Fibroblast of the conjunctiva (primary cell): ENCODE measurements around the gene DRG2.
A peak's percentile ranks its signal among the peaks of the same experiment; 100 is the strongest.

Experiments
- DNase-seq: peaks from one replicate; pipeline ENCODE4 v3.0.0-alpha.2; 2010; ENCODE audit warnings: low read depth

DRG2 gene

GRCh38 chr17:18076936-18077335 is 10.8 kb upstream of the DRG2 start:
- no peak for DNase-seq

DNA sequence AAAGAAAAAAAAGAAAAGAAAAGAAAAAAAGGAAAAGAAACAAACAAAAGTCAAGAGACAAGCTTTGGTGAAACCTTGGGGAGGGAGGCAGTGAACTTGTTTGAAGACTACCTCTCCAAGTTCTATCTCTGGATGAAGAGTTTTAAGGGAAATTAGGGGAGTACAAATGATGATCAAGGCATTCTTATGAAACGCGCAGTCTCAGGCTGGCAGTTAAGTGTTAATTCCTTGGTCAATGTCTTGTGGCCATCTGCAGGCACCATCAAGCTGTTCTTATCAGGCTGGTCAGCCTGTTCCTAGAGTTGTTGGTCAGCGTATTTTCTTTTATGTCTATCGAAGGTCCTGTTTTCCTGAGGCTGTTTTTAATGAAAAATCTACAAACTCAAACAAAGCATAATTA is 8.2 kb upstream of the DRG2 start:
- DNase-seq, result no peak

- DNase-seq, result no peak
These were observed 3.5 kb upstream of the DRG2 start for GRCh38 chr17:18084256-18084655.

- DNase-seq, result no peak
These were observed 1.9 kb downstream of the DRG2 start for GRCh38 chr17:18089613-18090012.

DNA sequence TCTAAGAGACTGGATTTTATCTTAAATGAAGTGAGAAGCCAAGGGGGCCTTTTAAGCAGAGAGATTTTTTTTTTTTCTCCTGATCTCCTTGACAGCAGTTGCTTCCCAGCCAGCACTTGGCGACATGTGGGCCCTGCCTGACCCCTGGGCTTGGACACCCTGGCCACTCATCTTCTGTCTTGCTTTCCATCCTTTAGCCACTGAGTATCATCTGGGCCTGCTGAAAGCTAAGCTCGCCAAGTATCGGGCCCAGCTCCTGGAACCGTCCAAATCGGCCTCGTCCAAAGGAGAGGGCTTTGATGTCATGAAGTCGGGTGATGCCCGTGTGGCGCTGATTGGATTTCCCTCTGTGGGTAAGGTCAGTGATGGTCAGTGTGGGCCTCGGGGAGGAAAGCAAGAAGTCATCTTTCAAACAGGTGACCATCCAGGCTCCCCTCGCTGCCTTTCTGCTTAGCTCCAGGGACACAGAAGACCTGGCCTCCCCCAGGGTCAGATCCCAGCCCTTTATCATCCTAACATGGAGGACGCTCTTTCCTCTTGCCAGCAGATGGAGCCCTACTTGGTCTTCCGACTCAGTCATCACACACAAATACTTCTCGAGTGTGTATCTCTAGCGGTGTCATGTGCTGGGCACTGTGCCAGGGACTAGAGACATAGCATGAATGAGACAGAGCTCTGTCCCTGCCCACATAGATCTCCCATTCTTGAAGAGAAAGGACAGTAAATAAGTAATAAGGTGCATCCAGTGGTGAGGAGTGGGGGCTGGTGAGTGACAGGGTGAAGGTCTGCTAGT is 6.1 kb downstream of the DRG2 start:
- peak; percentile 53 for DNase-seq

DNA sequence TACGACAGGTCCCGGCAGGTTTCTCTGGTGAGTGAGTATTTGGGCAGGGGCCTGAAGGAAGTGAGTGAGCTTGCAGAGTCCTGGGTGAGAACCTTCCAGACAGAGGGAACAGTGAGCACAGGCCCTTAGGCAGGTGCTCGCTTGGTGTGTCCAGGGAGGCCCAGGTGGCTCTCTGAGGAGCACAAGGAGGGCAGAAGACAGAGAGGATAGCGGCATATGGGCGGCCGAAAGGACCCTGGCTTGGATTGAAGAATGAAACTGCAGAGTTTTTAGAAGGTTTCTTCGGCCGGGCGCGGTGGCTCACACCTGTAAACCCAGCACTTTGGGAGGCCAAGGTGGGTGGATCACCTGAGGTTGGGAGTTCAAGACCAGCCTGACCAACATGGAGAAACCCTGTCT is 6.7 kb downstream of the DRG2 start:
- DNase-seq, result no peak

DNA sequence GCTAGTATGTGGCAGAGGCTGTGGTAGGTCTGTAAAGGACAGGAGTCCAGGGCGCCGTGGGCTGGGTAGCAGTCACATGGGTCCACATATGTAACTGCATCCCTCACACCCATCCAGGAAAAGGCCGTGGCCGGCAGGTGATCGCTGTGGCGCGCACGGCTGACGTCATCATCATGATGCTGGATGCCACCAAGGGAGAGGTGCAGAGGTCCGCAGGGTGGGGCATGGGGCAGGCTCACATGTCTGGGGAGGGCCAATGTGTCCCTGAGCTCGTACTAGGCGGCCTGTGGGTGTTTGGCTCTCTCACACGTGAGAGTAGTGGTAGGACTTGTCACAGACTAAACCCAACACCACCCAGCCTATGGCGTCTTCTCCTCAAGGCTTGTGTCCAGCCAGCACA is 11.8 kb downstream of the DRG2 start:
- DNase-seq, result no peak

DNA sequence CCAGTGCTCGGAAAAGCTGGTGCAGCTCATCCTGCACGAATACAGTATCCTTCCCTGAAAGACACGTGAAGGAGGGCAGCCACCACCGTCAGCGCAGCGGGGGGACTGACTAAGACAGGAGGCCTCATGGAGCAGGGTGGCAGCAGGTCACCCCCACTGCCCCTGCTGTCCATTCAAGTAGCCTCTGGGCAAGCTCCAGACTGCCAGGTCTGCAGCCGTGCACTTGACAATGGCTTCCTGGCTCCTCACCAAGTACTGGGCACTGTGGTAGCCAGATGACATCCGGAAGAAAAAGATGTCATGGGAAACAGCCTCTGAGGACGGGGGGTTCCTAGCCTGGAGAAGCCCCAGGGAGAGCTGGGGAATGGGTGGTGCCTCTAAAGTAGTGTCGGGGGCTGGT is 12.9 kb downstream of the DRG2 start:
- DNase-seq, result no peak

DNA sequence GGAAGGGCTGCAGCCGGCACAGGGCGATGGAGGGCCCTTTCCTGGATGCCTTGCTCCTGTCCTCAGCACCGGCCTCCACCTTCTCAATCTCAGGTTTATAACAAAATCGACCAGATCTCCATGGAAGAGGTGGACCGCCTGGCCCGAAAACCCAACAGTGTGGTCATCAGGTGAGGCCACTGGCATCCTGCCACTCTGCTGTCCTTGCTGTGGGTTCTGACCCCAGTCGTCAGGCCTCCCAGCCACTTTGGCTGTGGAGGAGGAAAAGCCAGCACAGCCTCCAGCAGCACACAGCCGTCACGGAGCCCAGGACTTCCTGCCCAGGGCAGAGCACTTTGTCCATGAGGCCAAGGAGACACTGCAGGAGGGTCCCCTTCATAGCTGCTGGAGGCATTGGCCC is 14.1 kb downstream of the DRG2 start:
- DNase-seq, result no peak

DNA sequence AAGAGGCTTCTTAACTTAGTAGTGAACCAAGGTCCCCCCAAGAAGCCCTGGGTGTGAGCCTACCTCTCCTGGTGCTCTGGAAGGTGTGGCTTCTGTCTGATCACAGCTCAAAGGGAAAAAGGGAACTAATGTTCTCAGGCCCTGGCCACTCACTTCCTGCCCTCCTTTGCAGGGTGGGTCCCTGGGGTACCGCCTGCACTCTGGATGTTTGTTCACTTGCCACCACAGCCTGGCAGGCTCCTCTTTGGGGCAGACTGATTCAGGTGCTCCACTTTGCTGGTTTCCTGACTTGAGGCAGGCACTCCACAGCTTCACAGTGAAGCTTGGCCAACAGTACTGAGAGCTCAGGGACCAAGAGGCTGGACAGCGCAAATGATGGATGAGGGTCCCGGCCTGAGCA is 14.9 kb downstream of the DRG2 start:
- no peak for DNase-seq

- DNase-seq, result no peak
These were observed 17.3 kb downstream of the DRG2 start for GRCh38 chr17:18105027-18105426.

GRCh38 chr17:18105595-18105994 is 17.8 kb downstream of the DRG2 start:
- no peak for DNase-seq

- no peak for DNase-seq
These were observed 18.5 kb downstream of the DRG2 start for GRCh38 chr17:18106211-18106610.

DNA sequence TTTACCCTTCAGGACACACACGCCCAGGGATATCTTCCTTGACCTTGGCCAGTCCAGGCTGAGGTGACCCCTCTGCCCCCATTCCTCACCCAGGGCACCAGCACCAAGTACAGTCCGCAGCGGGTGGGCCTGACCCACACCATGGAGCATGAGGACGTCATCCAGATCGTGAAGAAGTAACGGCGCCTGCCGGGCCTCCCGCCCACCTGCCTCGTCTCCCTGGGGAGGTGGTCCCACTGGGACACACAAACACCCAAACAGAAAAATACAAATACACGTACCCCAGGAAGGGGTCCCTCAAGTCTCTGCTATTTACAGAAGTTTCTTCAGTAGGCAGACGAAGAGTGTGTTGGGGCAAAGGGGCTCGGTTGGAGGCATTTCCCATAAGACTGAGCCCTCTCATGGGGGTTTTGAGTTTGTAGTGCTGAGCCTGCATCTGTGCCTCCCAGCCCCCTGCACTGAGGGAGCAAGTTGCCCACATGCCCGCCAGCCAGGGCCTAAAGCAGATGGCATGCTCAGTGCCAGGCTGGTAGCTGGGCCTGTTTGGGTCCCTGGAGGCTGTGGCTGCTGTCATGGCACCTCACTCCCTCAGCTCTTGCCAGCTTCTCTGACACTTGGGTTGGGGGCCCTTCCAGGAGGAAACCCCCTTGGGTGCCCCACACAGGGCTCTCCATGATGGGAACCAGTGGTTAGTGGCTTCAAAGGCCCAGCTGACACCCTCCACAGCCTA is 19.5 kb downstream of the DRG2 start:
- DNase-seq, result no peak

DNA sequence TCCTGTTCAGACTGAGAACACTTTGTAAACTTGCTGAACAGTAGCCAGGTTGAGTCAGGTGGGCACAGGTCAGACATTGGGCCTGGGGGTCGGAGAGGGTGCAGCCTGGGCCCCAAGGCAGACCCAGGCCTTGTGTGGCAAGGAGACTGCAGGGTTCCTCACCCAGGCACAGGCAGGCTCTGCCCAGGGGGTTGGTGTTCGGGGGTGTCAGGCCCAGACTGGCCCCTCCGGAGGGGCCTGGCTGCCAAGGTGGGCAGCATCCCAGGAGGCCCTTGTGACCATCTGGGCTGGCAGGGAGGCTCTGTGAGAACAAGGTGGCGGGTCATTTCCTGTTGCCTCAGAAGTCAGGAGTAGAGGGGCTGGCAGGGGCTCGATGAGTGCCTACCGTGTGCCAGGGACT is 20.2 kb downstream of the DRG2 start:
- no peak for DNase-seq

DNA sequence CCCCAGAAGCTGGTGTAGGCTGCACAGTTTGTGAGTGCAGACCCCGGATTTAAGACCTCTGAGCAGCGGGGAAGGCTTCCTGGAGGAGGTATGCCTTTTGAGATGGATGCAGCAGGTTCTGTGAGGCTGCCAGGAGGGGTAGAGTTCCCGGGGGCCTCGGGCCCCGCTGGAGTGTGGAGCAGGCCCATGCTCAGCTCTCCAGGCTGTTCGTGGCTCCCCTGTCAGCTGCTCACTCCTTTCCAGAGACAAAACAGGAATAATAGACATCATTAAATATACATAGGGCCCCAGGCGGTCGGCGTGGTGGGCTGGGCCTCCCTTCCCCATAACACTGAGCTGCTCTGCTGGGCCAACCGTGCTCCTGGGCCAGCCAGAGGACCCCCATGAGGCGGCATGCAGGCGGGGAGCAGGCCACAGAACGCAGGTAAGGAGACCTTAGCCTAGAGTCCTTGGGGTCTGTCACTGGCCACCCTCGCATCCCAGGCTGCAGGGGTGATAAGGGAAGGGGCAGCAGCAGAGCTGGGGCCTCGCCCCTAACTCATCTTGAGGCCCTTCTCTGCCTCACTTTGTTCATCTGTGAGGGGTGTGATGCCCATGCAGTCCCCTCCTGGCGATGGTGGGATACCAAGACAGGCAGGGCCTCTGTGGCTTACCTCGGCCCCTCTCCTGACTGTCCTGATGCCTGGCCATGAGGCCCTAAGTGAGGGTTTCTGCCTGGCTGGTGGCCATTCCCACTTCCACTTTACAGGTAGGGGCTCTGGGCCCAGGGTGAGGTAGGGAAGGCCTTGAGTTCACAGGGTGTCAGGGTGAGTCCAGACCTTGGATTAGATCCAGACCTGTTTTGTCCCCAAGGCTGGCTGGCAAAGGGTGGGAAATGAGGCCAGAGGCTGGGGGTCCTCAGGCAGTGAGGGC is 20.9 kb downstream of the DRG2 start, which contains the start of gene MYO15A:
Gene MYO15A, plus strand, starts transcription at position 356 of the 912 bp plus-strand sequence. CDS start 10,045 bp downstream, outside the sequence.
- DNase-seq, result no peak

GRCh38 chr17:18109935-18110485 is 22.3 kb downstream of the DRG2 start:
- no peak for DNase-seq

GRCh38 chr17:18110636-18111145 is 22.9 kb downstream of the DRG2 start:
- no peak for DNase-seq

DNA sequence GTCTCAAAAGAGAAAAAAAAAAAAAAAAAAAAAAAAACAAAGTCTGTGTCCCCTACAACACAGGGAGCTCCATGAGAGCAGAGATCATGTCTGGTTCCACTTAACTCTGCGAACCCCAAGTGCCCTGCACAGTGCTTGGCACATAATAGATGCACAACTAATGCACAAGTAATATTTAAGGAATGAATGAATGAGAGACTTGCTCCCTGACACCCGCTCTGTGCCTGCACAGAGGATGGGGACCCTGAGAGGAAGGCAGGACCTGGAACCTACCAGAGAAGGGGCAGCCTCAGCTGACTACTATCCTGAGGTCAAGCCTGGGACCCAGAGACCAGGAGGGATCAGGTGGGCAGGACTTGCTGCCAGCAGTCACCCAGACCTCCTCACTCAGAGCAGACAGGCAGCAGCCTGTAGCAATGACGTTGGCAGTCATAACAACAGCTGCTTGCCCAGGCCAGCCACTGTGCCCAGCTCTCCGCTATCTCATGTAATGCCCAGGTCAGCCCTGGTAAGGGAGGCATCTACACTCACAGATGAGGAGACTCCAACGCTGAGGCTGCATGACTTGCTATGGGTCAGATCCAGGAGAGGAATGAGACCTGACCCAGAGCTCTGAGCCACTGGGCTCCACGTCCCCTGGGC is 23.7 kb downstream of the DRG2 start:
- DNase-seq, result no peak

- DNase-seq, result no peak
These were observed 27.8 kb downstream of the DRG2 start for GRCh38 chr17:18115517-18115916.

DNA sequence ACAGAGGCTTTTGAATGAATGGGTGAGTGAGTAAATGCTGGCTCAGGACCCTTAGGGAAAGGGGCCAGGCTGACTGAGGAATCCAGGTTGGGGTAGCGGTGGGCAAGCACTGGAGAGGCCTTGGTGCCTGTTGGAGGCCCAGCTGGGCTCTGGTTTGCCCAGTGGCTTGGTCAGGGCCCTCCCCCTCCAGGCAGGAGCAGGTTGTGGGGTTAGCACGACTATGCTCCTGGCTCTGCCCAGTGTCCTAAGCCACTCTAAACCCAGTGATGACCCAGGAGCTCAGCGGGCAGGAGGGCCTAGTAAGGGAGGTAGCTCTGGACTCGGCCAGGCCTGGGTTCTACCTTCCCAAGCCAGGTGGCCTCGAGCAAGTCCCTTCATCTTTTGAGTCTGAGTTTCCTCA is 28.3 kb downstream of the DRG2 start:
- no peak for DNase-seq
